ENCODE measurements around the gene F2RL1.

F2RL1 gene

DNA sequence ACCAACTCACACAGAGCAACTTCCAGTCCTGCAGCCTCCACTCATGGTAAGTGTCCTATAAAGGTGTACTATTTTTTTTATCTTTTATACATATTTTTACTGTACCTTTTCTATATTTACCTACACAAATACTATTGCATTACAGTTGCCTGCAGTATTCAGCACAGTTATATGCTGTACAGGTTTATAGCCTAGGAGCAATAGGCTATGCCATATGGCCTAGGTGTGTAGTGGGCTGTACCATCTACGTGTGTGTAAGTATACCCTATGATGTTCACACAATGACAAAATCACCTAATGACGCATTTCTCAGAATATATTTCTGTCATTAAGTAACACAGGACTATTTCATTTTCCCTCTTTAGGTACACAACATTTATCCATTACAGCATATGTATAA lies 47.7 kb downstream of the F2RL1 start:
- TF ChIP-seq ZNF16 (tag by site-specific recombination; IDR thresholded peaks at IDR 0.05; ENCODE audit: low read depth) (no peak), MYNN (tag by site-specific recombination; IDR thresholded peaks at IDR 0.05; ENCODE audit: borderline replicate concordance) (no peak), ZNF555 (tag by site-specific recombination; conservative IDR thresholded peaks at IDR 0.05) (no peak), ZNF404 (tag by site-specific recombination; IDR thresholded peaks at IDR 0.05) (no peak), ZNF610 (tag by site-specific recombination; IDR thresholded peaks at IDR 0.05; ENCODE audit: borderline replicate concordance) (no peak), ZBTB7A (tag by site-specific recombination; IDR thresholded peaks at IDR 0.05; ENCODE audit: low read depth) (no peak), ZNF521 (tag by site-specific recombination; IDR thresholded peaks at IDR 0.05) (no peak), ZNF398 (tag by site-specific recombination; IDR thresholded peaks at IDR 0.05) (no peak), ZNF664 (tag by site-specific recombination; IDR thresholded peaks at IDR 0.05) (no peak), ZNF600 (tag by site-specific recombination; IDR thresholded peaks at IDR 0.05) (no peak), BCL11B (tag by site-specific recombination; IDR thresholded peaks at IDR 0.05; ENCODE audit: low read depth) (no peak), PRDM1 (tag by site-specific recombination; IDR thresholded peaks at IDR 0.05) (no peak)
- TF ChIP-seq, protein P1, sequence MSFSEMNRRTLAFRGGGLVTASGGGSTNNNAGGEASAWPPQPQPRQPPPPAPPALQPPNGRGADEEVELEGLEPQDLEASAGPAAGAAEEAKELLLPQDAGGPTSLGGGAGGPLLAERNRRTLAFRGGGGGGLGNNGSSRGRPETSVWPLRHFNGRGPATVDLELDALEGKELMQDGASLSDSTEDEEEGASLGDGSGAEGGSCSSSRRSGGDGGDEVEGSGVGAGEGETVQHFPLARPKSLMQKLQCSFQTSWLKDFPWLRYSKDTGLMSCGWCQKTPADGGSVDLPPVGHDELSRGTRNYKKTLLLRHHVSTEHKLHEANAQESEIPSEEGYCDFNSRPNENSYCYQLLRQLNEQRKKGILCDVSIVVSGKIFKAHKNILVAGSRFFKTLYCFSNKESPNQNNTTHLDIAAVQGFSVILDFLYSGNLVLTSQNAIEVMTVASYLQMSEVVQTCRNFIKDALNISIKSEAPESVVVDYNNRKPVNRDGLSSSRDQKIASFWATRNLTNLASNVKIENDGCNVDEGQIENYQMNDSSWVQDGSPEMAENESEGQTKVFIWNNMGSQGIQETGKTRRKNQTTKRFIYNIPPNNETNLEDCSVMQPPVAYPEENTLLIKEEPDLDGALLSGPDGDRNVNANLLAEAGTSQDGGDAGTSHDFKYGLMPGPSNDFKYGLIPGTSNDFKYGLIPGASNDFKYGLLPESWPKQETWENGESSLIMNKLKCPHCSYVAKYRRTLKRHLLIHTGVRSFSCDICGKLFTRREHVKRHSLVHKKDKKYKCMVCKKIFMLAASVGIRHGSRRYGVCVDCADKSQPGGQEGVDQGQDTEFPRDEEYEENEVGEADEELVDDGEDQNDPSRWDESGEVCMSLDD (tag by site-specific recombination; IDR thresholded peaks at IDR 0.05): no peak
- TF ChIP-seq, protein P2, sequence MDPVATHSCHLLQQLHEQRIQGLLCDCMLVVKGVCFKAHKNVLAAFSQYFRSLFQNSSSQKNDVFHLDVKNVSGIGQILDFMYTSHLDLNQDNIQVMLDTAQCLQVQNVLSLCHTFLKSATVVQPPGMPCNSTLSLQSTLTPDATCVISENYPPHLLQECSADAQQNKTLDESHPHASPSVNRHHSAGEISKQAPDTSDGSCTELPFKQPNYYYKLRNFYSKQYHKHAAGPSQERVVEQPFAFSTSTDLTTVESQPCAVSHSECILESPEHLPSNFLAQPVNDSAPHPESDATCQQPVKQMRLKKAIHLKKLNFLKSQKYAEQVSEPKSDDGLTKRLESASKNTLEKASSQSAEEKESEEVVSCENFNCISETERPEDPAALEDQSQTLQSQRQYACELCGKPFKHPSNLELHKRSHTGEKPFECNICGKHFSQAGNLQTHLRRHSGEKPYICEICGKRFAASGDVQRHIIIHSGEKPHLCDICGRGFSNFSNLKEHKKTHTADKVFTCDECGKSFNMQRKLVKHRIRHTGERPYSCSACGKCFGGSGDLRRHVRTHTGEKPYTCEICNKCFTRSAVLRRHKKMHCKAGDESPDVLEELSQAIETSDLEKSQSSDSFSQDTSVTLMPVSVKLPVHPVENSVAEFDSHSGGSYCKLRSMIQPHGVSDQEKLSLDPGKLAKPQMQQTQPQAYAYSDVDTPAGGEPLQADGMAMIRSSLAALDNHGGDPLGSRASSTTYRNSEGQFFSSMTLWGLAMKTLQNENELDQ (tag by site-specific recombination; IDR thresholded peaks at IDR 0.05; ENCODE audit: low read depth): no peak
- TF ChIP-seq, protein P3, sequence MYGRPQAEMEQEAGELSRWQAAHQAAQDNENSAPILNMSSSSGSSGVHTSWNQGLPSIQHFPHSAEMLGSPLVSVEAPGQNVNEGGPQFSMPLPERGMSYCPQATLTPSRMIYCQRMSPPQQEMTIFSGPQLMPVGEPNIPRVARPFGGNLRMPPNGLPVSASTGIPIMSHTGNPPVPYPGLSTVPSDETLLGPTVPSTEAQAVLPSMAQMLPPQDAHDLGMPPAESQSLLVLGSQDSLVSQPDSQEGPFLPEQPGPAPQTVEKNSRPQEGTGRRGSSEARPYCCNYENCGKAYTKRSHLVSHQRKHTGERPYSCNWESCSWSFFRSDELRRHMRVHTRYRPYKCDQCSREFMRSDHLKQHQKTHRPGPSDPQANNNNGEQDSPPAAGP (tag by site-specific recombination; IDR thresholded peaks at IDR 0.05): no peak
- Histone ChIP-seq H3K9me3 (ENCODE audit: control insufficient read depth, insufficient read depth, low read depth, low read length) (no peaks in the 10 kb centered on the region), H3K27ac (ENCODE audit: extremely low read depth, low read depth, low read length) (no peak overlapping the region), H3K4me3 (ENCODE audit: low read depth, low read length) (no peak overlapping the region), H3K4me1 (ENCODE audit: control insufficient read depth, insufficient read depth, low read length) (no peaks in the 10 kb centered on the region), H3K36me3 (ENCODE audit: control insufficient read depth in 2 of 2, insufficient read depth in 1 of 2, low read length in 2 of 2) (no peaks in the 10 kb centered on the region)
- ChIA-PET CTCF (interaction anchor here (0.6 to 6.0 kb wide), 6 partner anchors 8 to 274 kb away, joined by 3 to 61 read pairs (median 5); no protein-coding TSS in a partner anchor), POLR2A (no interaction called here)

DNA sequence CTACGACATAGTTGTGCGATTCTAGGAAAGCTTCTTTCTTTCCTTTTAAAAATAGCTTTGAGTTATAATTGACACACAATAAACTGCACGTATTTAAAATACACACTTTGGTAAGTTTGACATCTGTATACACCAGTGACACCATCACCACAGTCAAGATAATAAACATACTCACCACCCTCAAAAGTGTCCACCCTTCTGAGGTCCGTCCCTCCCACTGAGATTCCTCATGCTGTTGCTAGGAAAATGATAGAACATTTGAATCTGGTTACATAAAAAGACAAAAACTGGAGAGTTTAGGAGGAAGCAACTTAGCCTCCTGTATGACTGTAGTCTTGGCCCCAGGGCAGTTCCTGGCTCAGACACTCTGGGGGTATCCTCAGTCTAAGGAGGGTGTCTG lies 48.2 kb downstream of the F2RL1 start:
- Histone ChIP-seq H3K36me3 (ENCODE audit: control insufficient read depth in 2 of 2, insufficient read depth in 1 of 2, low read length in 2 of 2) (no peaks in the 10 kb centered on the region), H3K4me1 (ENCODE audit: control insufficient read depth, insufficient read depth, low read length) (no peaks in the 10 kb centered on the region), H3K4me3 (ENCODE audit: low read depth, low read length) (no peak overlapping the region), H3K27ac (ENCODE audit: extremely low read depth, low read depth, low read length) (no peak overlapping the region), H3K9me3 (ENCODE audit: control insufficient read depth, insufficient read depth, low read depth, low read length) (no peaks in the 10 kb centered on the region)
- TF ChIP-seq OSR2 (tag by site-specific recombination; IDR thresholded peaks at IDR 0.05): no peak
- TF ChIP-seq ZNF274 (IDR thresholded peaks at IDR 0.05; ENCODE audit: low read length): no peak
- no peak for TF ChIP-seq ZNF274 (tag by site-specific recombination; IDR thresholded peaks at IDR 0.05; ENCODE audit: borderline replicate concordance)
- ChIA-PET CTCF (interaction anchor here (0.6 to 6.0 kb wide), 13 partner anchors 9 to 652 kb away, joined by 3 to 61 read pairs (median 4); no protein-coding TSS in a partner anchor), POLR2A (no interaction called here)
